KBM-7 (cell line): ENCODE results near the gene CHRM4.

Experiments used
- DNase-seq: peaks from one replicate; pipeline ENCODE4 v3.0.0-alpha.2; 2015
- in situ Hi-C: fragments of 300-500 bp; cut with MboI; formaldehyde crosslinking; loops from 2 replicates; pipeline ENCODE4 v1.14.3; 2020; ENCODE audit warnings: low sequenced_read_pairs, low pct_unique_long_range_greater_than_20kb, mixed read lengths

Gene CHRM4

DNA sequence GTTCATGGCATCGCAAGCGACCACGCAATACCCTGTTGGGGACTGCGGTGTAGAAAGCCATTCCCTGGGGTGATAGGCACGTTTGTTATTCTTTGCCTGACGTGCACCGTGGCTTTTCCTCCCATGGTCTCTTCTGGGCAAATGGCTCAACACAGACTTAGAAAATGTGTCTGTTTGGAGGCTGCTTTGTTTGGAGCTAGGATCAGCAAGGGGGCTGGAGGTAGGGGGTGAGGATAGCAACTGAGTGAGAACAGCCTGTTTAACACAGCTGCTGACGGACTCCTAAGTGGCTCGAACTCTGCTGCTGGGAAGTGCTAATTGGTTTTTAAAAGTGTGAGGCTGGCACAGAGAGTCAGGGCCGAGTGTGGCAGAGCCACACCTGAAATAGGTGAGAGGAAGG, 16.1 kb upstream of the CHRM4 start:
- in situ Hi-C loops: no loop called here
- DNase-seq: no peak

DNA sequence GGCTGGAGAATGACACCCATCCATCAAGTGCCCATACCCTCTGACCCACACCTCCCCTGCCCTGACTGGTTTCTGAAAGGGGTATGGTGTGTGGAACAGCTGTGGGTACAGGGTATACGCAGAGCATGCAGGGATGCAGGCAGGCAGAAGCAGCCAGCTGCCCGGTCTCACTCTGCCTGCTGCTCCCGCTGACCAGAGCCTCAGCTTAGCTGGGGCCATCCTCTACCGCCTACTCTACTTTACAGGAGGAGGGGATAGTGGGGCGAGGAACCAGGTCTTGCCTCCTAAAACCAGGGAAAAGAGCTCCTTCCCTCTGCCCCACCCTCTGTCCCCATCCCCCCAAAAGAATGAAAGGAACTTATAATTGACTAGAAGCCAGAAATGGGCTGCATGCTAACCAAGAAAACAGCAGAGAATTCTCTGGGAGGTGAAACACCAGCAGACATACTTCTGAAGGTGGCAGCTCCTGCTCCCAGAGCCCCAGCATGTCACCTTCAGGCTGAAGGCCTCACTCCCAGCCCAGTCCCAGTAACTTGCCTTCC, 13.0 kb upstream of the CHRM4 start:
- in situ Hi-C loops: no loop called here
- no peak for DNase-seq

DNA sequence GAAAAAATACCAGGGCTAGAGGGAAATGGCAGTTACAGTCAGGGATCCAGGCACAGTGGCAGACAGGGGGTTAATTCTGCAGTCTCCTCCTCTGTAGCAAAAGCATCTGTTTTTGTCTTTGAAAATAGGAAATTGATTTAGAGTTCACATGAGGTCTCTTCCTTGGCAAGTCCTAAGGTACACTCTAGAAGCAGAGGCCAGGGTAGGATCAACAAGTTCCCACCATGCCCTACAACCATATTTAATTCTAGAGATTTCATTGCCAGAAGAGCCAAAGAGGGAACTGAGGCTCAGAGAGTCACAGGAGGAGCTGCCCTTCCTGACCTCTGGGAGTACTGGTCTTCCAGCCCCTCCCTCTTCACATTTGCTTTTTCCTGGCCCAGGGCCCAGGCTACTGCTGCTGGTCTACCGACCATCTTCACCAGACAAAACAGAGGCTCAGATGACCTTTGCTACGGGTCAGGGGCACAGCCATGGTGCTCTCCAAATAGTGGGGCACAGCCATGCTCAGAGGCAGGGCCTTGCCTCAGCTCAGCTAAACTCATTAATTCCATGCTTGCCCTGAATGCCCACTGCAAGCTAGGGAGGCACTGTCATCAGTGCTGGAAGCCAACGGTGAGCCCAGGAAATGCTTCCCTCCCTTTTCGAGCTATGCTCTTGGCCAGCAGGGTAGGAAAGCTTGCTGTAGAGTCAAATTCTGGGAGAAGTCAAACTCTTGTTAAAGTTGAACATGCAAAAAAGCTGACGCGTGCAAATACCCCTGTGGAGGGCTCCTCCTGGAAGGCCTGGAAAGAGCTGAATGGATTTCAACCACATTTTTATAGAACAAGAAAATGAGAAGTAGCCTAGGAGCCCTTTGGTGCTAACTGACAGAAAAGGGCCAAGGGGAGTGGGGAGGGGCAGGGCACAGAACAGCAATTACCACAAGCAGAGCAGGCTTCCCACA, 11.7 kb upstream of the CHRM4 start:
- DNase-seq: no peak
- in situ Hi-C loops: no loop called here

DNA sequence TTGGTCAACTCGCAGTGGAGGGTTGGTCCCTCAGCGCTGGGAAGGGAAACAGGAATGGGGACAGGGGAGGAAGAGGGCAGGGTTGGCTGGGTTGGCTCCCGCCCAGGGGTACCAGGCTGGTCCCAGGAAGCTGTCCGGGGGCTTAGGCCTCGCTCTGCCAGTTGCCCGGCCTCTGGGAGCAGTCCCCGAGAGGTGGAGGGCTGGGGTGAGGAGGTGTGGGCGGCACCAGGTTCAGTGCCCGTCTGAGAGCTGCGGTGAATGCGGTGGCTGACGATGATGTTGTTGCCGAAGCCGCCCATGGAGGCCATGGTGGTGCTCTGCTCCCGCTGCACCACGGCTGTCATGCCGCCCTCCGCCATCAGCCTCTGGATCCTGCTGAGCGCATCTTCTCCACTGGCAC, 6.0 kb upstream of the CHRM4 start:
- DNase-seq: no peak
- in situ Hi-C loops: no loop called here

DNA sequence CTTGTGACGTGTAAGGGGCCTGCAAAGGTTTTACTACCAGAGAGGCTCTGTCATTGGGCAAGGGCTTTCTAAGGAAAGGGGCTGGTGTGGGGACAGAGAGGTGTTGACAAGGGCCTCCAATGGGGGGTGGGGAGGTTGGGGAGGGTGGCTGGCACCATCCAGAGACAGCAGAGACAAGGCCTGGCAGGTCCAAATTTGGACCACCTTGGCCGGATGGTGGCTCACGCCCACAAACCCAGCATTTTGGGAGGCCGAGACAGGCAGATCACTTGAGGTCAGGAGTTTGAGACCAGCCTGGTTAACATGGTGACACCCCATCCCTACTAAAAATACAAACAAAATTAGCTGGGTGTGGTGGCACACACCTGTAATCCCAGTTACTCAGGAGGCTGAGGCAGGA, 2.2 kb upstream of the CHRM4 start:
- no peak for DNase-seq
- in situ Hi-C loops: no loop called here

DNA sequence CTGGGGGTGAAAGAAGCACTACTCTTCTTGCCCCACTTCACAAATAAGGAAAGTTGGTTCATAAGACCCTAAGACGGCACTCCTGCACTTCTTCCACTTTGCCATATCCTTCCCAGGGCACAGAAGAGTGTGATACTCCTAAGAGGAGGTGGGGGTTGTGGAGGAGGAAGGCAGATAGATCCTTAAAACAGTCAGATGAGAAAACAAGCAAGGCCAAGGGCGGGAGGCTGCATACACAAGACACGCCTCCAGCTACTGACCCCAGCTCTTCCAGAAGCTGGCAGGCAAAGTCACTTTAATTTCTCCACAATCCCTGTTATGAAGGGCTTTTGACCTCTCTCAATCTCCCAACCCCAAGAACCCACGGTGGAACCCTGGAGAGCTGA, 1.6 kb upstream of the CHRM4 start:
- in situ Hi-C loops: no loop called here
- DNase-seq: no peak

DNA sequence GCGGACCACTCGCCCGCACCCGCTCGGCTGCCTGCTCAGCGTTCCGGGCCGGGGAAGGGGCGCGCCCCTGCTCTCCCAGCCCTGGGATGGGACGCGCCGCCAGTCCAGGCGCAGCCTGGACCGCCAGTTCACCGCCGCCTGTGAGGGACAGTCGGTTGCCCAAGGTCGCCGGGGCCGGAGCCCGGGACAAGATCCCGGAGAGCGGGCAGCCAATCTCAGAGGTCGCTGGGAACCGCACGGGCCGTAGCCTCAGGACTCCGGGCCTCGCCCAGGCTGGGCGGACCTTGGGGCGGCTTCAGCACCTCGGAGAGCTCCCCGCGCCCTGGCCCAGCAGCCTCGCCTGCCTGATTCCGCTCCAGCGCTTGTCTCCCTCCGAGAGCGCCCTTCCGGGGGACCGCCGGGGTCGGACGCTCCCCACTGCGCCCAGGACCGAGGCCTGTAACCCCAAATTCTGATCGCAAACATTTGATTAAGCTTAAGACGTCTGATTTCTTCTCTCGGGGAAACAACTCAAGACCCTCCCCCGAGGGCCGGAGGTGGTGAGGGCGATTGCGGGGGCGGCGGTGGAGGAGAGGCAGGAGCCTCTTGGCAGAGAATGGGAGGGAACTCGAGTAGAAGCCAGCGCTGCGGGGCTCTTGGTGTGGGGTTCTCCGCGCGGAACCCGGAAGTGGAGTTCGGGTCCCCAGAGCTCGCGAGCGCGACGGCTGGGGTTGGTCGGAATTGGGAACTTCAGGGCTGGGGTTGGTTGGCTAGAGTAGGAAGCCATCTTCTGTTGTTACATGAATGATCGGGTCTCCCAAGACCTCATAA, 1.1 kb upstream of the CHRM4 start:
- peak; percentile 89 for DNase-seq
- in situ Hi-C loops: no loop called here

DNA sequence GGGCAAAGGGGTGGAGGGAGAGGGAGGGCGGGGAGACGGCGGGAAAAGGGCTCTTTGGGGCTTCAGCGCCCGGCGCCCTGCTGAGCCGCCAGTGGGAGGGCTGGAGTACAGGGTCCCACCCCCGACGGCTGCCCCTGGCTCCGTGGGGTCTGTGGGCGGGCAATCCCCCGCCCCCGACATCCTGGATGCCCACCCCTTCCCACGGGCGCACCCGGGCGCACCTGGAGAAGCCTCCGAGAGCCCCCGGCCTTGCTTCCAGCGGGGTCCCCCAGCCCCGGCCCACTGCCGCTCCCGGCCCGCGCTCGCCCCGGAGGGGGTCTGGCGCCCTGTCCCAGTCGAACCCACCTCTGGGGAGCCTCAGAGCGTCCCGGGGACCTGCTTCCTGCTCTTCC, 394 bp downstream of the CHRM4 start:
- in situ Hi-C loops: no loop called here
- DNase-seq: no peak

DNA sequence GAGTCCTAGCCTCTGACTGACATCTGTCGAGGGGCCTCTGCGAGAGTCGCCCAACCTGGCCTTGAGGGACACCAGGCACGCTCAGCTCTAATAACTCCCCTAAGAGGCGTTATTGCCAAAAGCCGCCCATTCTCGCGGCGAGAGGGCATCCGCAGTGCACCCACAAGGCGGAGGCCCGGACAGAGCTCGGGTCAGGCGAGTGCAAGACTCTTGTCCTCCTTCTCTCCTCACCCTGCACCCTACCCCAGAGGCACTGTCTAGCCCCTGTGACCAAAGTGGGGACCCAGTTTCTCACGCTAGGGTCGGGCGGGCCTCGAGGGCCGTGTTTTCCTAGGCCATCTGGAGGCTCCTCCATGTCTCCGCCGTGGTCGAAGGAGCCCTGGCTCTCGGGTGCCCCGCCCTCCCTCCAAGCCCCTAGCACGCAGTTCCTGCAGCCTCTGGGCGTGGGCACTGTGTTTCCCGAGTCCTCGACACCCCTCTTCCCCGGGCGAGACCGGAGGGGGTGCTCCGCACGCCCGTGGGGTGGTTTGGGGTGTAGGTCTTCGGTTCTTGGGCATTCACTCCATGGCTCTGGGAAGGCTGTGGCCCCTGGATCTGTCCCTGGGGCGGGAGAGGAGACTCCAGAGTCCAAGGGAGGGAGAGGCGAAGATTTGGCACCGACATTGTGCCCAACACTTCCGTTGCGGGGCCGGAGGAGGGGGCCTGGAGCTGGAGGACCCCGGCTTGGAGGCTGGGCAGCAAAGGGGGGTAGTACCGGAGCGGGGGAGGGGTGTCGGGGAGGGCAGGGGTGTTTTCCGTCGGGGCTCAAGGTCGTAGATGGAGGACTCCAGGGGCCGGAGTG, 1.0 kb downstream of the CHRM4 start:
- in situ Hi-C loops: no loop called here
- DNase-seq: no peak

DNA sequence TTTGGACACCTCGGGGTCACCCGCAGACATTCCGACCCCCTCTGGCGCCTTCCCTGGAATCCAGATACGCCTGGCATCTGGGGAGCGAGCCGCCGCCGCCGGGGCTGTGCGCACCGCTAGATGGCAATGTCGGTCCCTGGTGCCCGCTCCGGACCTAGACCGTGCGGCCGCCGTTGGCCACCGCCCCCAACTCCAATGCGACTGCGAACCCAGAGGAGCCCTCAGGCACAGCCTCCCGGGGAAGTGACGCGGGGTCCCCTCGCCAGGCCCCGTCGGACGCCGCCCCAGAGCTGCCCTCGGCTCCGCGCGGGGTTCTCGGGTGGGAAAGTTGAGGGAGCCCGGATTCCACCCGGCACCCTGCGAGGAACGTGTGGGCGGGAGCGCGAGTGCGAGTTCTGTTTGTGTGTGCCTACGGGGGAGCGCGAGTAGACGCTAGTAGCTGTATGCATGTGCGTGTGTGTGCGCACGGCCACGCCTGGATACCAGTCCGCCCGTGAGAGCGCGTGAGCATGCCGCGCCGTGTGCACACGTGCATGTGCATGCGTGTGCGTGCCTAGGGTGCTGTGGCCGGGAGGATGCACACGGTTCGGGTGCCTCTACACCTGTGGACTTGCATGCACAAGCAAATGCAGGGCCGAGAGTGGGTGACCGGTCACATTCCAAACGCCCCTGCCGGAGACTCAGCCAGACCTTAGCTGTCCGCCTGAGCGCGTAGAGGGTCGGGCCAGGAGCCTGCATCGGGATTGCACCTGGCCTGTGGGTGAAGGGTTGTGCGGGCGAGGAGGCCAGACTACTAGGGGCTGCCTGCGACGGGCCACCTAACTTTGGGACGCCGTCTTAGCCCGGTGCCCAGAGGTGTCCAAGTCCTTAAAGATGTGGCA, 1.9 kb downstream of the CHRM4 start:
- in situ Hi-C loops: loop anchor here (10.0 kb wide), 1 partner anchor 185 kb away; no protein-coding TSS in a partner anchor
- peak; percentile 78 for DNase-seq

DNA sequence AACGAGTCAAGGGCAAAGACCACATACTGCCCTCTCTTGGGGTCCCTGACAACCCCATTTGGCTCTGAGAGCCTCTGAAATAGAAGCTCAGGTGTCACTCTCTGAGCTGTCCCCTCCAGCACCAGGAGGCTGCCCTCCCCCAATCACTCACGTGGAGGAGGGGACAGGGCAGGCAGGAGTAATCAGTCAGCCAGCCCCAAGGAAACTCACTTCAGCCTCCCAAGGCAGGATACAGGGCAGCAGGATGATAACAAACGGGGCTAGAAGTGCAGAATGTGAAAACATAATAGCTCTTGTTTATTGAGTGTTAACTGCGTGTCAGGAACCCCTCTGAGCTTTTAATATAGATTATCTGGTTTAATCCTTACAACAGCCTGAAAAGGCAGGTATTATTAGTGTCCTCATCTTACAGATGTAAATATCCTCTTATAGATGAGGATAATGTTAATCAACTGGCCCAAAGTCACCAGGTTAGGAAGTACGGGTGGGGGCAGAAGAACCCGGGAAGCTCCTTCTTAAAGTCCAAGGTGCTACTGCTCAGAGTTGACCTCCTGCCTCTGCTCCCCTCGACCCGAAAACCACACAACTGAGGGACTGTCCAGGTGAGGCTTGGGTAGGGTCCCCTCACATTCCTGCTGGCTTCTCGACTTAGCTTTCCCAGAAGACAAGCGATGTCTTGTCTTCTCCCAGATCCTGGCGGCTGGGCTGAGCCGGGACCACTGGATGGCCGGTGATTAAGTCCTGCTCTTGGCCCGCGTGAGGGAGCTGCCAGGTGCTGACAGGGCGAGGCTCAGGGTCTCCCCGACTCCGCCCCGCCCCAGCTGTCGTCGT, 2.7 kb downstream of the CHRM4 start:
- DNase-seq: no peak
- in situ Hi-C loops: loop anchor here (10.0 kb wide), 1 partner anchor 186 kb away; no protein-coding TSS in a partner anchor

DNA sequence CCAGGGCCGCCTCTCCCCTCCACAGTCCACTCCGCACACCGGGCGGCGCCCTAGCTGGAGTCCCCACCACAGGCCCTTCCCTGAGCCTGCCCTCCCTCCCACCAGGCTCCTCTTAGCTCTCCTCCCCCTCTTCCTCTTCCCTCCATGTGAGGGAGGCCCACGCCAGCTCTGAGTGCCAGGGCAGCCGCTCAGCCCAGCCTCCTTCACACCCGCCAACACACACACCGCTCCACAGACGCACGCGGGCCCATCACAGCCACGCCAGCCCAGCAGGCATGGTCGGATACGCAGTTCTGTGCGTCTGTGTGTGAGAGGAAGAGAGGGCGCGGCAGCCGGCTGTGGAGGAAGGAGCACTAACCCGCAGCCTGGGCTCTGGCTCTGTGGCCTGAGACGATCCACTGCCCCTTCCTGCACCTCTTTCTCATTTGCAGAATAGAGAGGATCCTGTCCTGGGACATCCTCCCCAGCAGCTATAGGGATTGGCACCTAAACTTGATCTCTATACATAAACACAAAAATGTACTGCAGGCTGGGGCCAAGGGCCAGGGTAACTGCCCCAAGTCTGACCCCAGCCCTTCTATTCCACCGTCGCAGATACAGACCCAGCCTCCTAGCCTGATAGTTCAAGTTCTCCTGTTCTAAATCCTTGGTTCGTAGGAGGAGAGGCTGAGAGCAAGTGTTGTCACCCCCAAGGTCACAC, 3.5 kb downstream of the CHRM4 start:
- DNase-seq: peak; percentile 74
- in situ Hi-C loops: loop anchor here (10.0 kb wide), 1 partner anchor 187 kb away; no protein-coding TSS in a partner anchor

DNA sequence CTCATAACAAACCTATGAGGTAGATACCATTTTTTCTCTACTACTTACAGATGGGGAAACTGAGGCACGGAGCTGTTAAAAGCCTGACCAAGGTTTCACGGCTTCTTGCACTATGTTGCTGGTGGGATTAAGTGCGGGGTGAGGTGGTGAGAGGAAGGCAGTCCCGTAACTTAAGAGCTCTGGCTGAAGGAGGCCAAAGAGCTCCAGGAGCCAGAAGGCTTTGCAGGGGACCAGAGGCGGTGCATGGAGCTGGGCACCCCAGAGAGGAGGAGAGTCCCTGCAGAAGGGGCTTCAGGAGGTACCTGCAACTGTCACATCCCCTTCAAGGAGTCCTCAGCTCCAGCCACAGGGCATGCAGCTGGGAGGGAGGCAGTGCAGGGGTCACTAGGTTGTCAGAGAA, 4.1 kb downstream of the CHRM4 start:
- DNase-seq: no peak
- in situ Hi-C loops: loop anchor here (10.0 kb wide), 1 partner anchor 187 kb away; no protein-coding TSS in a partner anchor

DNA sequence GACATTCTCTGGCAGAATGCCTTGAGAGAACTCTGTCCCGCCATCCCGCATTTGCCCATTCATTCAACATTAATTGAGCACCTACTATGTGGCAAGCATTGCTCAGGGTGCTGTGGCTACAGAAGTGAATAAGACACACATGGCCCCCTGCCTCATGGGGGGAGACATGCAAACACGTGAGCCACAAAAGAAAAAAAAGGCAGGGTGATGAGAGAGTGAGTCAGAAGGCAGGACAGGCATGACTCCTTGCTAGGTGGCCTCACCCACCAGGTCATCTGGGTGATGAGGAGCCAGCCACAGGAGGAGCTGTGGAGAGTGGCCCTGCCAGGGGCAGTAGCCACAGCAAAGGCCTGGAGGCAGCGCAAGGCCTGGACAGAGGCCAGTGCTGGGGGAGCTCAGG, 4.9 kb downstream of the CHRM4 start:
- DNase-seq: no peak
- in situ Hi-C loops: loop anchor here (10.0 kb wide), 1 partner anchor 188 kb away; no protein-coding TSS in a partner anchor

DNA sequence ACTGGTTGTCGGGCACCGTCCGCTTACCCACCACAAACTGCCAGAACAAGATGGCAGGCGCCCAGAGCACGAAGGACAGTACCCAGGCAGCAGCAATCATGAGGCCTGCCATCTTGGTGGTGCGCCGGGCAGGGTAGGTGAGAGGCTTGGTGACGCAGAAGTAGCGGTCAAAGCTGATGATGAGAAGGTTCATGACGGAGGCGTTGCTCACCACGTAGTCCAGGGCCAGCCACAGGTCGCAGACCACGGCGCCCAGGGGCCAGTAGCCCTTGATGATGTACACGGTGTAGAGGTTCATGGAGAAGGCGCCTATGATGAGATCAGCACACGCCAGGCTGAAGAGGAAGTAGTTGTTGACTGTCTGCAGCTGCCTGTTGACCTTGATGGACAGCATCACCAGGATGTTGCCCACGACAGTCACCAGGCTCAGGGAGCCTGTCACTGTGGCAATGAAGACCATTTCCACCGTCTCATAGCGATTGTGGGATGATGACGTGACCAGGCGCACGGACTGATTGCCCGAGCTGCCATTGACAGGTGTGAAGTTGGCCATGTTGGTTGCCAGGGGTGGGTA, 5.5 kb downstream of the CHRM4 start:
- in situ Hi-C loops: loop anchor here (10.0 kb wide), 1 partner anchor 189 kb away; no protein-coding TSS in a partner anchor
- no peak for DNase-seq
